BE2C (cell line): ENCODE data around the gene COPZ1.

Source experiments
- DNase-seq: peaks from one replicate; pipeline ENCODE4 v3.0.0-alpha.2; 2020
- H3K27me3 ChIP-seq: fragments of 250-450 bp; sonication (Bioruptor Pico); 2 replicates; pipeline ENCODE4 v1.5.1; 2020; ENCODE audit warnings: mild to moderate bottlenecking
- H3K36me3 ChIP-seq: fragments of 250-450 bp; sonication (Bioruptor Pico); 2 replicates; pipeline ENCODE4 v1.5.1; 2020; ENCODE audit warnings: mild to moderate bottlenecking
- H3K4me1 ChIP-seq: fragments of 250-450 bp; sonication (Bioruptor Pico); 2 replicates; pipeline ENCODE4 v1.5.1; 2020
- H3K4me3 ChIP-seq: 2 replicates; pipeline ENCODE4 v1.5.1; 2011; ENCODE audit warnings: low read depth, low read length
- H3K9me3 ChIP-seq: fragments of 250-450 bp; sonication (Bioruptor Pico); 2 replicates; pipeline ENCODE4 v1.5.1; 2020
- CTCF ChIP-seq: IDR thresholded peaks from 2 replicates; pipeline ENCODE4 v1.5.1; 2012; ENCODE audit warnings: mild to moderate bottlenecking, low read depth, low read length

COPZ1 gene

GRCh38 chr12:54390176-54390667 is 65.3 kb downstream of the COPZ1 start:
- no peaks in the 10 kb centered on the region for H3K9me3 ChIP-seq
- no peak overlapping the region for H3K4me3 ChIP-seq
- no peak for DNase-seq
- H3K36me3 ChIP-seq: no peaks in the 10 kb centered on the region
- no peaks in the 10 kb centered on the region for H3K27me3 ChIP-seq
- TF ChIP-seq CTCF: no peak
- H3K4me1 ChIP-seq: peaks cover 16% of the 10 kb centered on the region

- Histone ChIP-seq H3K4me1 (peaks cover 16% of the 10 kb centered on the region), H3K4me3 (peak overlapping the region; percentile 52), H3K36me3 (no peaks in the 10 kb centered on the region), H3K27me3 (no peaks in the 10 kb centered on the region), H3K9me3 (no peaks in the 10 kb centered on the region)
- peak; percentile 29; the same call in 1 of the 2 replicates for TF ChIP-seq CTCF
- DNase-seq: peak; percentile 54
These were observed 66.0 kb downstream of the COPZ1 start for GRCh38 chr12:54390668-54391551.

- Histone ChIP-seq H3K4me3 (no peak overlapping the region), H3K4me1 (peaks cover 14% of the 10 kb centered on the region)
- no peak for TF ChIP-seq CTCF
These were observed 67.7 kb downstream of the COPZ1 start for GRCh38 chr12:54392485-54393206.

GRCh38 chr12:54393207-54393609 is 68.3 kb downstream of the COPZ1 start:
- Histone ChIP-seq H3K27me3 (no peaks in the 10 kb centered on the region), H3K36me3 (no peaks in the 10 kb centered on the region), H3K4me3 (no peak overlapping the region), H3K9me3 (no peaks in the 10 kb centered on the region), H3K4me1 (peaks cover 9% of the 10 kb centered on the region)
- DNase-seq: no peak
- no peak for TF ChIP-seq CTCF

More at GRCh38 chr12:54392485-54393206, 67.7 kb downstream of the COPZ1 start:
- Histone ChIP-seq H3K27me3 (no peaks in the 10 kb centered on the region), H3K9me3 (no peaks in the 10 kb centered on the region), H3K36me3 (no peaks in the 10 kb centered on the region)
- DNase-seq: no peak

- Histone ChIP-seq H3K36me3 (no peaks in the 10 kb centered on the region), H3K27me3 (no peaks in the 10 kb centered on the region), H3K9me3 (no peaks in the 10 kb centered on the region), H3K4me3 (no peak overlapping the region), H3K4me1 (peaks cover 3% of the 10 kb centered on the region; the same call in 1 of the 2 replicates)
- TF ChIP-seq CTCF: no peak
- no peak for DNase-seq
These were observed 68.8 kb downstream of the COPZ1 start for GRCh38 chr12:54393743-54394142.
